ENCODE measurements around the gene AMPD3. TPM values are rescaled to one million over a fixed set of nuclear protein-coding genes. Genes with fewer than 3 reads are reported as not detected.

AMPD3 gene
- total RNA-seq, 1 donor from 2014 or later, result 9.8 TPM

DNA sequence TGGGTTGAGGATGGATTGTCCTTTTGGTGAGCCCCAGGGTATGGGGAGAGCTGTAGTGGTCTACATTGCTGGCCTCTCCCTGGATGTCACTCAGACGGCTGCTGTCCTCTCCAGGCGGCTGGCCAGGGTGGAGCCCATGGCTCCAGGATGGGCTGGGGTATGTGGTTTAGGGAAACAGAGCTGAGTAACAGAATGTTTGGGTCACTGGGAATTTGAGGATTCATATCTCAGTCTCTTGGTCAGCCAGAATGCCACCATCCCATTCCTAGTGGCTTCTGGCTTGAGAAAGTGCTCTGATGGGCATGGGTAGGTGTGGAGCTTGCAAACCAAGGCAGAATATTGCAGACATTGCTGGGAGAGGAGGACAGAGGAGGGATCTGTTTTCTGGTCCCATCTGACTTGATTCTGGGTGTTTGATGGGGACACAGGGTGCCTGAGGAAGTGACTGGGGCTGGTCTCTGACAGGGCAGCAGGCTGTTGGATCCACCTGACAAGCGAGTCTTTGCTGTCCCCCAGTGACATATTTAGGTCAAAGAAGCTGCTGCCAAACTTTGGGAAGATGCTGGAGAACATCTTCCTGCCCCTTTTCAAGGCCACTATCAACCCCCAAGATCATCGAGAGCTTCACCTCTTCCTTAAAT, 41.4 kb downstream of the AMPD3 start:
- DNase-seq (no peak), ATAC-seq (no peak)
- H3K36me3 ChIP-seq, result peaks cover 69% of the 10 kb centered on the region
- TF ChIP-seq, protein P1, sequence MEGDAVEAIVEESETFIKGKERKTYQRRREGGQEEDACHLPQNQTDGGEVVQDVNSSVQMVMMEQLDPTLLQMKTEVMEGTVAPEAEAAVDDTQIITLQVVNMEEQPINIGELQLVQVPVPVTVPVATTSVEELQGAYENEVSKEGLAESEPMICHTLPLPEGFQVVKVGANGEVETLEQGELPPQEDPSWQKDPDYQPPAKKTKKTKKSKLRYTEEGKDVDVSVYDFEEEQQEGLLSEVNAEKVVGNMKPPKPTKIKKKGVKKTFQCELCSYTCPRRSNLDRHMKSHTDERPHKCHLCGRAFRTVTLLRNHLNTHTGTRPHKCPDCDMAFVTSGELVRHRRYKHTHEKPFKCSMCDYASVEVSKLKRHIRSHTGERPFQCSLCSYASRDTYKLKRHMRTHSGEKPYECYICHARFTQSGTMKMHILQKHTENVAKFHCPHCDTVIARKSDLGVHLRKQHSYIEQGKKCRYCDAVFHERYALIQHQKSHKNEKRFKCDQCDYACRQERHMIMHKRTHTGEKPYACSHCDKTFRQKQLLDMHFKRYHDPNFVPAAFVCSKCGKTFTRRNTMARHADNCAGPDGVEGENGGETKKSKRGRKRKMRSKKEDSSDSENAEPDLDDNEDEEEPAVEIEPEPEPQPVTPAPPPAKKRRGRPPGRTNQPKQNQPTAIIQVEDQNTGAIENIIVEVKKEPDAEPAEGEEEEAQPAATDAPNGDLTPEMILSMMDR (IDR thresholded peaks at IDR 0.05), result no peak
- no peaks in the 10 kb centered on the region for H3K4me1 ChIP-seq
- intact Hi-C loops (cut with DNase I), result no loop called here
- H3K27ac ChIP-seq, result no peak overlapping the region
- no peaks in the 10 kb centered on the region for H3K27me3 ChIP-seq (ENCODE audit: low read depth)
- no peak overlapping the region for H3K4me3 ChIP-seq
- H3K9me3 ChIP-seq, result no peaks in the 10 kb centered on the region

- H3K27ac ChIP-seq, result no peak overlapping the region
- H3K4me1 ChIP-seq, result peaks cover 5% of the 10 kb centered on the region
- H3K27me3 ChIP-seq (ENCODE audit: low read depth), result no peaks in the 10 kb centered on the region
- H3K36me3 ChIP-seq, result peaks cover 72% of the 10 kb centered on the region
- ATAC-seq (no peak), DNase-seq (no peak)
- intact Hi-C loops (cut with DNase I), result no loop called here
- H3K9me3 ChIP-seq, result no peaks in the 10 kb centered on the region
- H3K4me3 ChIP-seq, result no peak overlapping the region
- TF ChIP-seq, protein P1 (IDR thresholded peaks at IDR 0.05), result no peak
Measured at GRCh38 chr11:10497371-10498021, 42.4 kb downstream of the AMPD3 start.

DNA sequence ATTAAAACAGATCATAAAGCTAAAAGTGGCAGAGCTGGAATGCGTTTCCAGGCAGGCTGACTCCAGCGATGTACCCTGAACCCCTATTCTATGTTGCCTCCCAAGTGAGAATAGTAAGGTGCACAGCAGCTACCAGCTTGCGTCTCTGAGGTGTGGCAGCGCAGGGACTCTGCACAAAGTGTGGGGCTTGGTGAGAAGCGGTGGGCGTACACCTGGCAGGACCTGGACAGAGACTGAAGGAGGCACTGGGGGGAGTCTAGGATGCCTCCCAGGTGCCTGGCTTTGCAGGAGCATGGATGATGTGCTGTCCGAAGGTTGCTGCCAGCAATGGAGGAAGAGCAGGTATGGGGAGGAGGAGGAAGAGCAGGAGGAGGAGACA, 42.9 kb downstream of the AMPD3 start:
- no peak overlapping the region for H3K27ac ChIP-seq
- H3K36me3 ChIP-seq, result peaks cover 77% of the 10 kb centered on the region
- no peaks in the 10 kb centered on the region for H3K9me3 ChIP-seq
- H3K27me3 ChIP-seq (ENCODE audit: low read depth), result no peaks in the 10 kb centered on the region
- peaks cover 6% of the 10 kb centered on the region for H3K4me1 ChIP-seq
- ATAC-seq, result no peak
- intact Hi-C loops (cut with DNase I), result no loop called here
- TF ChIP-seq, protein P1 (IDR thresholded peaks at IDR 0.05), result no peak
- H3K4me3 ChIP-seq, result no peak overlapping the region
- no peak for DNase-seq

- peaks cover 72% of the 10 kb centered on the region for H3K36me3 ChIP-seq
- no peak for DNase-seq
- no peak for ATAC-seq
- no peak overlapping the region for H3K27ac ChIP-seq
- peaks cover 6% of the 10 kb centered on the region for H3K4me1 ChIP-seq
- TF ChIP-seq, protein P1 (IDR thresholded peaks at IDR 0.05), result no peak
- H3K4me3 ChIP-seq, result no peak overlapping the region
- no peaks in the 10 kb centered on the region for H3K9me3 ChIP-seq
- intact Hi-C loops (cut with DNase I), result no loop called here
- no peaks in the 10 kb centered on the region for H3K27me3 ChIP-seq (ENCODE audit: low read depth)
Measured at GRCh38 chr11:10498426-10499250, 43.6 kb downstream of the AMPD3 start.

GRCh38 chr11:10499452-10499851, 44.4 kb downstream of the AMPD3 start:
- TF ChIP-seq, protein P1 (IDR thresholded peaks at IDR 0.05), result no peak
- H3K36me3 ChIP-seq, result peaks cover 72% of the 10 kb centered on the region
- ATAC-seq, result no peak

More at GRCh38 chr11:10499452-10499851, 44.4 kb downstream of the AMPD3 start:
- intact Hi-C loops (cut with DNase I), result no loop called here
- no peak overlapping the region for H3K27ac ChIP-seq
- peaks cover 9% of the 10 kb centered on the region for H3K4me1 ChIP-seq
- H3K27me3 ChIP-seq (ENCODE audit: low read depth), result no peaks in the 10 kb centered on the region
- H3K9me3 ChIP-seq, result no peaks in the 10 kb centered on the region
- DNase-seq, result no peak
- no peak overlapping the region for H3K4me3 ChIP-seq

All from lower lobe of right lung (tissue), 2 donors.